ENCODE data around the gene PC.

GRCh38 chr11:66914505-66914904, 43.7 kb downstream of the PC start:
- TF ChIP-seq CTCF (IDR thresholded peaks at IDR 0.05) = no peak
- no peak for TF ChIP-seq POLR2A (IDR thresholded peaks at IDR 0.05)

Measured in body of pancreas (tissue), 4 donors.